ENCODE measurements around the gene ZMIZ1. TPM values are rescaled to one million over a fixed set of nuclear protein-coding genes. Genes with fewer than 3 reads are reported as not detected.
A peak's percentile ranks its signal among the peaks of the same experiment; 100 is the strongest.

Gene ZMIZ1
- polyA plus RNA-seq, 1 donor = 40.1 TPM

DNA sequence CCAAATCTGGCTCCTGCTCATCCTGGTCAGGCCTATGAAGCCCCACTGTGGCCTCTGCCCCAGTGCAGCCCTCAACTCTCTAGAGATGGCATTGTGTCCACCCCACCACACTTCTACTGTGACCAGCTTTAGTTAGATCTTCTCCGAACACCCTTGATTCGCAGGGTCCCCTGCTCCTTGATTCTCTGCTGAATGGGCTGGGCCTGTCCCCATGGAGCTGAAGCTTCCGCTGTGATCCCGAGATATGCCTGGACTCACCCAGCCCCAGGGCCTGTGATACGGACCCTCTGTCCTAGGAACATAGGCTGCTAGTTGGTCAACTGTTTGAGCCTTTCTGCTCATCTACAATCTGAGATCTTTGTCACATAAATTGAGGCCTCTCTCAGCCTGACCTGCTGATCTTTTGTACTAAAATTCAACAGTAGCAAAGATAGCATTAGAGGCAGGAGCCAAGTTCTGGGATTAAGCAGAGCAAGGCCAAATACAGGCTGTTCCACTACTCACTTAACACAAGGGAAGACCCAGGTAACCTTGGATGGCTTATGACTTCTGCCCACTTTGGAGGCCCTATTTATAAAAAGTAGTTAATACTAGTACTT is 272.0 kb downstream of the ZMIZ1 start:
- no peak for DNase-seq
- H3K27me3 ChIP-seq (ENCODE audit: control insufficient read depth, insufficient read depth, low read length) = no peaks in the 10 kb centered on the region
- H3K36me3 ChIP-seq (ENCODE audit: control insufficient read depth, insufficient read depth, low read length) = no peaks in the 10 kb centered on the region
- H3K4me3 ChIP-seq (ENCODE audit: low read length) = no peak overlapping the region
- H3K4me1 ChIP-seq (ENCODE audit: control insufficient read depth, insufficient read depth, low read length) = peaks cover 9% of the 10 kb centered on the region
- no peaks in the 10 kb centered on the region for H3K9me3 ChIP-seq (ENCODE audit: control insufficient read depth, low read depth, low read length)
- no CpG with 5 or more reads among the region's 5 CpGs for WGBS (ENCODE audit: insufficient coverage, low lambda C conversion rate)
- H3K27ac ChIP-seq (ENCODE audit: low read length) = no peak overlapping the region

DNA sequence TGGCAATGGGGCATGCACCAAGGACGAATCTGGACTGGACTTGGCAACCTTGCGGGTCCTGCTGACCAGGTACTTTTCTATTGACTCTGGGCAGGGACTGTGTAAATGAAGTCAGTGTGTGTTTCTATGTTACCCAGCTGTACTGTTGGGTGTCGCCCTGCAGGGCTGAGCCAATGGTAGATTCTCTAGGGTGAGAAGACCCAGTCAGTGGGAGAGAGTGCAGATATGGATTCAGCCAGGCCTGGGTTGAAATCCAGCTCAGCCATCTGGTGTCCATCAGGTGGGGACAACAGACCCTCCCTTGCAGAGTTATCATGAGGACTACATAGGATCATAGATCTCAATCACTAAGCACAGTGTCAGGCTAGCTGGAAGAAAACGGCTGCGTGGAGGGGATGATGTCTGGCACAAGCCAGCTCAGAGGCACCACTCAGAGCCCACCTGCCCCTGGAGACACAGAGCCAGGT is 273.6 kb downstream of the ZMIZ1 start:
- no peak for DNase-seq
- WGBS (ENCODE audit: insufficient coverage, low lambda C conversion rate) = no CpG with 5 or more reads among the region's 5 CpGs
- no peaks in the 10 kb centered on the region for H3K27me3 ChIP-seq (ENCODE audit: control insufficient read depth, insufficient read depth, low read length)
- no peak overlapping the region for H3K27ac ChIP-seq (ENCODE audit: low read length)
- peaks cover 18% of the 10 kb centered on the region for H3K4me1 ChIP-seq (ENCODE audit: control insufficient read depth, insufficient read depth, low read length)
- H3K4me3 ChIP-seq (ENCODE audit: low read length) = no peak overlapping the region
- H3K9me3 ChIP-seq (ENCODE audit: control insufficient read depth, low read depth, low read length) = no peaks in the 10 kb centered on the region
- H3K36me3 ChIP-seq (ENCODE audit: control insufficient read depth, insufficient read depth, low read length) = no peaks in the 10 kb centered on the region

DNA sequence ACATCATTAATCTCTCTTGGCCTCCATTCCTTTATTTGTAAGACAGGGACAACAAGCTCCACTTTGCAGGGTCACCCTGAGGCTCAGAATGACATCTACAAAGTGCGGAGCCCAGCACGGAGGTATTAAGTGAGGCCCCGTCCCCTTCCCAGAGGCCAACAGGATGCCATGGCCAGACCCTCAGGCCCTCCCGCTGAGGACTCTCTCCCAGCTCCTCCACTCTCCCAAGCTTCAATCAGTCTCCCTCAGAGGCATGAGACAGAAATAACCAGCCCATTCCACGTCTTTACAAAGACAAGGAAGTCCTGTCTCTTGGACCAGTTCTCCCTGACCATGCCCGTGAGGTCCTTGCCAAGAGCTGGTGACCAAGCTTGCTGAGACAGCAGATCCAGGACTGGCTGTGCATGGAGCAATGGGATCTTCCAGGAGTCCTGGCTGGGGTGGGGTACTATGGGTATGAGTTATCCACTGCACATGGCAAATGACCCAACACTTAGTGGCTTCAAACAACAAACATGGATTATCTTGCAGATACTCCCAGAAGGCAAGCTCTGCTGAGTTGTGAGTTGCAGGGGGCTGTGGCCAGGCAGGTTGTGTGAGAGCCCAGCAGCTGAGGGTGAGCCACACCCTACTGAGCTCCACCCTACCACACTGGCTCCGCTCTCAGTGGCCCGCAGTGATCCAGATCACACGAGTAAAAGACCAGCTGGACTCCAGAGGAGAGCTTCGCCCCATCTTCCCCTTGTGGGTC is 274.2 kb downstream of the ZMIZ1 start:
- WGBS (ENCODE audit: insufficient coverage, low lambda C conversion rate) = no CpG with 5 or more reads among the region's 10 CpGs
- H3K27me3 ChIP-seq (ENCODE audit: control insufficient read depth, insufficient read depth, low read length) = no peaks in the 10 kb centered on the region
- H3K27ac ChIP-seq (ENCODE audit: low read length) = no peak overlapping the region
- no peak overlapping the region for H3K4me3 ChIP-seq (ENCODE audit: low read length)
- H3K4me1 ChIP-seq (ENCODE audit: control insufficient read depth, insufficient read depth, low read length) = peaks cover 18% of the 10 kb centered on the region
- H3K36me3 ChIP-seq (ENCODE audit: control insufficient read depth, insufficient read depth, low read length) = no peaks in the 10 kb centered on the region
- H3K9me3 ChIP-seq (ENCODE audit: control insufficient read depth, low read depth, low read length) = no peaks in the 10 kb centered on the region
- no peak for DNase-seq

DNA sequence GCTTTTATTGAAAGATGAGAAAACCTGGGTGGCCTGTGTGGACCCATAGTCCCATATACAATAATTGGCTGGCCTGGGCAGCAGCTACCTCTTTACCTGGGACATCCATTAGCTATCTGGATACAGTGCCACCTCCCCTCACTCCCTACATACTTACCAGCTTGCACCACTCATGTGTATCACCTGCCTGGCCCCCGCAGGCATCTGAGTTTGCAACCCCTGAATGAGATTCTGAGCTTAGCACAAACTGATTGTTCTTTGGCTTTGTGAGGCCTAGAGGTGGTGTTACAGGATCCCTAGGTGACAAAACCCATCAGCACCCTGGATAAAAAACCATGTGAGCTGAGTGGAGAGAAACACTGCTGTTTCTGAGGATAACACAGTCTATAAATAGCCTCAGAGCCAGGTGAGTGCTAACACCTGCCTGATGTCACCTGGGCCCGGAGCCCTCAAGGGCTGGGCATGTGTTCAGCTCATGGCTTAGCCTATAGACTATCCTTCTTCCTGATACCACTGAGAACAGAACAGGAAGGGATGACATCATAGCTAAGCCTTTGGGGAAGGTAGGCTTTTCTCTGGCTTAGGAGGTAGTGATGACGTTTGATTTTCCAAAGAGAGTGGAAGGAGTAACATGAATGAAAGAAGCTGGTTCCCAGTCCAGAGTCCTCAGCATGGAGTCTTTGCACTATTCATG is 275.9 kb downstream of the ZMIZ1 start:
- DNase-seq = peak in 1 of 2 donors; percentile 76
- 80% methylated on average over 1 of the region's 3 CpGs for WGBS (ENCODE audit: insufficient coverage, low lambda C conversion rate)
- Histone ChIP-seq H3K36me3 (ENCODE audit: control insufficient read depth, insufficient read depth, low read length) (peaks cover 11% of the 10 kb centered on the region), H3K27me3 (ENCODE audit: control insufficient read depth, insufficient read depth, low read length) (no peaks in the 10 kb centered on the region), H3K27ac (ENCODE audit: low read length) (peak overlapping the region; percentile 16), H3K4me3 (ENCODE audit: low read length) (no peak overlapping the region), H3K9me3 (ENCODE audit: control insufficient read depth, low read depth, low read length) (no peaks in the 10 kb centered on the region), H3K4me1 (ENCODE audit: control insufficient read depth, insufficient read depth, low read length) (peaks cover 32% of the 10 kb centered on the region)

DNA sequence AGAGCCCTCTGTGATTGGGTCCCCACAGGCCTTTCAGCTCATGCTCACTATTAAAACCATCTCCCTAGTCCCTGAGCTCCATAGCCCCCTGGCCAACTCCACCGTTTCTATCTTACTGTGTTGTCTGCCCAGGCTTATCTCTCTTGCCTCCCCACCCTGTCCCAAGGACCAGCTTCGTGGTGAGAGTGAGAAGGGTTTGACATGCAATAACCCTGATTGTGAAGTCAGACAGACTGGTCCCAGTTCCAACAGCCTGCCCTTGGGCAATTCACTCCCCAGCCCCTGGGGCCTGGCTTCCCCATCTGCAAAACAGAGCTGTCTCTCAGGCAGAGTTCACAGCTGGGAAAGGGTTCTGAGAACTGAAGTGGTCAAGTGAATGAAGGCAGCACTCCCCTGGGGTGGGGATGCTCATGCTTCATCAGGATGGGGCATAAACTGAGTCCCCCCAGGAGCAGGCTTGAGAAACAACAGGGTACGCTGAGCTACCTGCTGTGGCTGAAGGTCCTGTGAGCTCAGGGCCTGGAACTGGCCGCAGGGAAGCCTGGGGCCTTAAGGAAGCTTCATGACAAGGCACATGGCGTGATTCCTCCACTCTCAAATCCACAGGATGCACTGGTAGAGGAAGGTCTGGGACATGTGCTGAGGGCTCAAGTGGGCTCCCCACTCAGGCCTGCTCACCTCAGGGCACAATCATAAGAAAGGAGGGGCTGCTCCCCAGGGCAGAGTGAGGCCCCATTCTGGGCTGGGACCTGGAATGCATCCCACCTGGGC is 276.7 kb downstream of the ZMIZ1 start:
- peaks cover 19% of the 10 kb centered on the region for H3K36me3 ChIP-seq (ENCODE audit: control insufficient read depth, insufficient read depth, low read length)
- no peaks in the 10 kb centered on the region for H3K9me3 ChIP-seq (ENCODE audit: control insufficient read depth, low read depth, low read length)
- no peak overlapping the region for H3K4me3 ChIP-seq (ENCODE audit: low read length)
- peaks cover 35% of the 10 kb centered on the region for H3K4me1 ChIP-seq (ENCODE audit: control insufficient read depth, insufficient read depth, low read length)
- peak overlapping the region; percentile 16 for H3K27ac ChIP-seq (ENCODE audit: low read length)
- peak in 1 of 2 donors; percentile 65 for DNase-seq
- no peaks in the 10 kb centered on the region for H3K27me3 ChIP-seq (ENCODE audit: control insufficient read depth, insufficient read depth, low read length)
- WGBS (ENCODE audit: insufficient coverage, low lambda C conversion rate) = no CpG with 5 or more reads among the region's 5 CpGs

DNA sequence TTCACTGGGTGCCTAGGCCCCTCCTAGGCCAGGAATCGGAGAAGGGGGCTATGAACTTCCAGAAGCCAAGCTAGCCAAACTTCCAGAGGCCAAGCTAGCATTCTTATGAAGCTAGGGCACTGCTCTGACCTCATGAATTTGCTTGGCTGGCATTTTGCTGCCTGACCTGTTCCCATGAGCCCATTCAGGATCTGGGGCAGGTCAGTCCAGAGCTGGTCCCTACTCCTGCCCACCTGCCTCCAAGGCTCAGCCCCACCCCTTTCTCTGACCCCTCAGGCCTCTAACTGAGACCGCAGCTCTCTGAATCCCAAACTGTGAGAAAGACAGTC is 277.2 kb downstream of the ZMIZ1 start:
- WGBS (ENCODE audit: insufficient coverage, low lambda C conversion rate) = no CpG with 5 or more reads among the region's 2 CpGs
- no peak overlapping the region for H3K27ac ChIP-seq (ENCODE audit: low read length)

DNA sequence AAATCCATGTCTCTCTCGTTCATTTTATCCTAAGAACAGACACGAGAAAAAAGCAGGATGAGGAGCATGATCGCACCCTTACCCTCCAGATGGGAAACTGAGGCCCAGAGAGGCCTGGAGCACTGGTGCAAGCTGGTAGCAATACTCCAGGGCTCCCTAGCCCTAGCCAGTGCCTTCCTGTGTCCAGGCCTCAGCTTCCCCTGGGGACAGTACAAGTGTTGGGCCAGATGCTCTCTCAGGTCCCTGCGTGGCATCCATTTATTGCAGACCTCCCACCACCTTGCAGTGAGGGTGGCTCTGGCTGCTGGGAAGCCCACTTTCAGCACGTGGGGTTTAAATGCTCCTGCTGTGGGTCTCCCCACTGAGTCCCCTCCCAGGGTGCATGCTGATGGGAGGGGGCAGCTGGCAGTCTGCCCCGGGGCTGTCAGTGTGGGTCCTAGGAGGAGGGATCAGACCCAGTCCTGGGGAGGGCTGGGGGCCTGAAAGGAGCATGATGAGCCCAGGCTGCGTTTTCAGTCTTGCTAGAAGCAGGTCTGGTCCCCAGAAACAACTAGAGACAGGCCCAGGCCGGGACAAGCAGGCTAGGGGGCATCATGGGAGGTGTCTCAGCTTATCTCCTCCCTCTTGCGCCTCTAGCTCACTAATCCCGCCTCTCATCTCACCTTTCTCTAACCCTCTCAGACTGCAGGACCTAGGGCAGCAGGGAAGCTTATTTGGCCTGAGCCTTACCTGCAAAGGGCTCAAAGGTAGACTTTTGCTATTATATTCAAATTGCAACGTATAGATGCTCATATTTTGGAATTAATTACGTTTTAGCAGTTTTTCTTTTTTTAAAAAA is 277.8 kb downstream of the ZMIZ1 start:
- H3K4me1 ChIP-seq (ENCODE audit: control insufficient read depth, insufficient read depth, low read length) = peaks cover 35% of the 10 kb centered on the region

More for the DNA sequence above, 277.2 kb downstream of the ZMIZ1 start:
- peaks cover 35% of the 10 kb centered on the region for H3K4me1 ChIP-seq (ENCODE audit: control insufficient read depth, insufficient read depth, low read length)
- no peaks in the 10 kb centered on the region for H3K27me3 ChIP-seq (ENCODE audit: control insufficient read depth, insufficient read depth, low read length)
- no peak for DNase-seq
- no peak overlapping the region for H3K4me3 ChIP-seq (ENCODE audit: low read length)
- H3K36me3 ChIP-seq (ENCODE audit: control insufficient read depth, insufficient read depth, low read length) = peaks cover 24% of the 10 kb centered on the region
- peaks cover 4% of the 10 kb centered on the region for H3K9me3 ChIP-seq (ENCODE audit: control insufficient read depth, low read depth, low read length)

DNA sequence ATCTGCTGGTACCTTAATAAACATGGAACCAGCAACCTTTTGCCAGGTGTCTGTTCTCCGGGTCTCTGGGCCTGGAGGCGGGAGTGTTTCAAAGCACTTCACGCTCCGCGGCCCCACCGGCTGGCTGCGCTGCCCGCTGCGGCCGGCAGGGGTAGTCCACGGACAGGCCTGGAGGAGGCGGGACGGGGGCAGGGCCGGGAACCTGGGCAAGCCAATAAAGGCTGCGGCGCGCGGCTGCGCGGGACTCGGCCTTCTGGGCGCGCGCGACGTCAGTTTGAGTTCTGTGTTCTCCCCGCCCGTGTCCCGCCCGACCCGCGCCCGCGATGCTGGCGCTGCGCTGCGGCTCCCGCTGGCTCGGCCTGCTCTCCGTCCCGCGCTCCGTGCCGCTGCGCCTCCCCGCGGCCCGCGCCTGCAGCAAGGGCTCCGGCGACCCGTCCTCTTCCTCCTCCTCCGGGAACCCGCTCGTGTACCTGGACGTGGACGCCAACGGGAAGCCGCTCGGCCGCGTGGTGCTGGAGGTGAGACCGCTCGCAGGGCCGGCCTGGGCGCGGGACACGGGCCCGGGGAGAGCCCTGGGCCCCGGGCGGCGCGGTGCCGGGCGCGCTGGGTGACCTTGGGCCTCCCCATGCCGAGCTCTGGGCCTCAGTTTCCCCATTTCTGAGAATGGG is 278.6 kb downstream of the ZMIZ1 start, which contains the start of gene PPIF:
Gene PPIF (plus strand): TSS at position 244 of the 668 bp plus-strand sequence. CDS start 80 bp downstream, at position 324.
- Histone ChIP-seq H3K36me3 (ENCODE audit: control insufficient read depth, insufficient read depth, low read length) (peaks cover 36% of the 10 kb centered on the region), H3K9me3 (ENCODE audit: control insufficient read depth, low read depth, low read length) (peaks cover 4% of the 10 kb centered on the region), H3K4me3 (ENCODE audit: low read length) (peak within 1 kb of the TSS; percentile 73), H3K27me3 (ENCODE audit: control insufficient read depth, insufficient read depth, low read length) (no peaks in the 10 kb centered on the region), H3K27ac (ENCODE audit: low read length) (peak within 1 kb of the TSS; percentile 58), H3K4me1 (ENCODE audit: control insufficient read depth, insufficient read depth, low read length) (peaks cover 35% of the 10 kb centered on the region)
- peak; percentile 92 to 93 for DNase-seq
- WGBS (ENCODE audit: insufficient coverage, low lambda C conversion rate) = no CpG with 5 or more reads among the region's 77 CpGs

More for the DNA sequence above, 277.8 kb downstream of the ZMIZ1 start:
- H3K9me3 ChIP-seq (ENCODE audit: control insufficient read depth, low read depth, low read length) = peaks cover 4% of the 10 kb centered on the region
- H3K27me3 ChIP-seq (ENCODE audit: control insufficient read depth, insufficient read depth, low read length) = no peaks in the 10 kb centered on the region
- no peak overlapping the region for H3K4me3 ChIP-seq (ENCODE audit: low read length)
- DNase-seq = no peak
- H3K36me3 ChIP-seq (ENCODE audit: control insufficient read depth, insufficient read depth, low read length) = peaks cover 29% of the 10 kb centered on the region
- WGBS (ENCODE audit: insufficient coverage, low lambda C conversion rate) = 11% methylated on average over 2 of the region's 12 CpGs
- no peak overlapping the region for H3K27ac ChIP-seq (ENCODE audit: low read length)
